ENCODE measurements around the gene CXCL17.

GRCh38 chr19:42428676-42429075 lies 14.1 kb downstream of the CXCL17 start:
- TF ChIP-seq CTCF (IDR thresholded peaks at IDR 0.05 in 2 of 3, conservative IDR thresholded peaks at IDR 0.05 in 1 of 3; ENCODE audit: borderline replicate concordance in 1 of 3, insufficient read depth in 1 of 3, low read depth in 2 of 3, low read length in 2 of 3) (no peak), FOSL1 (IDR thresholded peaks at IDR 0.05; ENCODE audit: low read depth) (no peak), SP1 (IDR thresholded peaks at IDR 0.05; ENCODE audit: low read depth) (no peak)

All from HCT116 (cell line).